Stimulated activated CD4-positive, alpha-beta T cell treated with anti-CD3 and anti-CD28 coated beads, TNF-alpha, amount 100 ng/mL, for 24 hours (primary cell): ENCODE results near the gene PITPNM3.

Source experiments
- DNase-seq, 3 experiments: peaks; one replicate each; pipeline ENCODE4 v3.0.0-alpha.2; 2020; ENCODE audit warnings: low read depth in 3 of 3

Gene PITPNM3

GRCh38 chr17:6444571-6445335 is 111.6 kb downstream of the PITPNM3 start:
- no peak for DNase-seq

- peak; percentile 90 to 95 (median 90) for DNase-seq
Measured at GRCh38 chr17:6443692-6444570, 112.4 kb downstream of the PITPNM3 start, which contains the start of gene PIMREG. Gene PIMREG (plus strand): TSS chr17:6444455. CDS start chr17:6445111, 656 bp downstream.

- DNase-seq = no peak
Measured at GRCh38 chr17:6442775-6443174, 113.6 kb downstream of the PITPNM3 start.

- DNase-seq = no peak
Measured at GRCh38 chr17:6439951-6440350, 116.4 kb downstream of the PITPNM3 start.

GRCh38 chr17:6437956-6438355 is 118.4 kb downstream of the PITPNM3 start:
- DNase-seq = no peak

GRCh38 chr17:6437466-6437865 is 118.9 kb downstream of the PITPNM3 start:
- no peak for DNase-seq

GRCh38 chr17:6435968-6436367 is 120.4 kb downstream of the PITPNM3 start:
- DNase-seq = peak; percentile 28 to 58 (median 31)

GRCh38 chr17:6435051-6435450 is 121.3 kb downstream of the PITPNM3 start, which contains the start of gene AIPL1:
Gene AIPL1 (minus strand): TSS chr17:6435121. CDS start chr17:6435104, 17 bp downstream.
- DNase-seq = no peak

- no peak for DNase-seq
Measured at GRCh38 chr17:6430769-6431168, 125.6 kb downstream of the PITPNM3 start.

GRCh38 chr17:6429266-6429665 is 127.1 kb downstream of the PITPNM3 start:
- DNase-seq = no peak

GRCh38 chr17:6428207-6428965 is 128.0 kb downstream of the PITPNM3 start:
- no peak for DNase-seq

- peak in 1 of 3 experiments; percentile 41 for DNase-seq
Measured at GRCh38 chr17:6427279-6427781, 129.0 kb downstream of the PITPNM3 start.

GRCh38 chr17:6426356-6427101 is 129.8 kb downstream of the PITPNM3 start:
- DNase-seq = no peak

- DNase-seq = no peak
Measured at GRCh38 chr17:6425407-6425806, 130.9 kb downstream of the PITPNM3 start.

- DNase-seq = no peak
Measured at GRCh38 chr17:6423931-6424330, 132.4 kb downstream of the PITPNM3 start.

GRCh38 chr17:6422654-6423241 is 133.6 kb downstream of the PITPNM3 start:
- DNase-seq = no peak

- DNase-seq = peak; percentile 61 to 75 (median 61)
Measured at GRCh38 chr17:6421700-6422604, 134.4 kb downstream of the PITPNM3 start.

GRCh38 chr17:6420173-6420641 is 136.1 kb downstream of the PITPNM3 start:
- DNase-seq = peak in 1 of 3 experiments; percentile 22

GRCh38 chr17:6415616-6416015 is 140.7 kb downstream of the PITPNM3 start:
- DNase-seq = no peak
